HCT116 (cell line): ENCODE measurements around the gene EIF2AK2. TPM values are rescaled to one million over a fixed set of nuclear protein-coding genes. Genes with fewer than 3 reads are reported as not detected.

Experiments used
- ATAC-seq: fragments of 200-7000 bp; cut with Tn5 transposase; 2 replicates; pipeline ENCODE4 v1.9.1; 2020; ENCODE audit warnings: mild to moderate bottlenecking, moderate library complexity
- BruUV-seq: library from RNA; stranded (reverse); fragments of 400-500 nt; replicated peaks from 2 replicates; lab custom pipeline; 2021; lab: Mats Ljungman, UMichigan
- CTCF ChIA-PET: fragments of 300-600 bp; sonication (Branson Sonifier 250); formaldehyde crosslinking; loops from one replicate; lab custom pipeline; 2021; ENCODE audit warnings: antibody characterized with exemption; lab: Charles Lee
- POLR2A ChIA-PET: fragments of 300-600, 350-600 bp; sonication (Branson Sonifier 250); formaldehyde crosslinking; loops from one replicate; lab custom pipeline; 2021; ENCODE audit warnings: antibody characterized with exemption; lab: Charles Lee
- RAD21 ChIA-PET, 2 experiments: fragments of 300-600 bp; sonication (Branson Sonifier 250); formaldehyde crosslinking; loops; one replicate each; lab custom pipeline; 2023; ENCODE audit warnings: low total read pairs in 2 of 2; ENCODE audit not compliant: uncharacterized antibody in 2 of 2, unreplicated experiment in 2 of 2, low non-redundant PET in 1 of 2; lab: Charles Lee
- DNase-seq: peaks from one replicate; pipeline ENCODE4 v3.0.0-alpha.2; 2010; ENCODE audit warnings: low read depth, low spot score
- H2AFZ ChIP-seq: fragments of 200-600 bp; shearing (Covaris generic), sonication (generic); 2 replicates; pipeline ENCODE4 v1.6.1; 2017; ENCODE audit warnings: low read depth, mixed run types, mixed read lengths, antibody characterized with exemption, low read length; ENCODE audit not compliant: poor library complexity, severe bottlenecking
- H3K27ac ChIP-seq: 2 replicates; pipeline ENCODE4 v1.5.1; 2012; ENCODE audit warnings: low read depth, low read length
- H3K27me3 ChIP-seq: fragments of 200-600 bp; sonication (generic); 2 replicates; pipeline ENCODE4 v1.6.1; 2016; ENCODE audit warnings: mixed run types, low read length, mixed read lengths; ENCODE audit not compliant: insufficient read depth
- H3K36me3 ChIP-seq, 2 experiments: fragments of 200-500 bp in 1 of 2; fragments of 200-600 bp in 1 of 2; sonication (Bioruptor generic) in 1 of 2; sonication (generic) in 1 of 2; 2 replicates each; pipeline versions ENCODE4 v1.5.1 to v1.6.1; 2014 to 2016; ENCODE audit warnings: low read length in 2 of 2, inconsistent platforms in 1 of 2, mixed read lengths in 1 of 2, mixed run types in 1 of 2; ENCODE audit not compliant: insufficient read depth in 2 of 2, control insufficient read depth in 1 of 2
- H3K4me1 ChIP-seq, 2 experiments: fragments of 200-600 bp in 1 of 2; sonication (generic) in 1 of 2; 2 replicates each; pipeline versions ENCODE4 v1.5.1 to v1.6.1; 2012 to 2017; ENCODE audit warnings: low read length in 2 of 2, inconsistent platforms in 1 of 2, mild to moderate bottlenecking in 1 of 2, mixed read lengths in 1 of 2, mixed run types in 1 of 2, moderate library complexity in 1 of 2; ENCODE audit not compliant: insufficient read depth in 2 of 2, control insufficient read depth in 1 of 2
- H3K4me2 ChIP-seq: fragments of 200-600 bp; sonication (generic); 2 replicates; pipeline ENCODE4 v1.6.1; 2017; ENCODE audit warnings: mixed run types, low read length, mixed read lengths
- H3K4me3 ChIP-seq, 2 experiments: fragments of 200-600 bp in 1 of 2; sonication (generic) in 1 of 2; replicated peaks in 1 of 2; 2 replicates each; pipeline ENCODE4 v1.5.1; 2011 to 2016; ENCODE audit warnings: low read length in 2 of 2, control low read depth in 1 of 2, low read depth in 1 of 2, mild to moderate bottlenecking in 1 of 2, mixed read lengths in 1 of 2, mixed run types in 1 of 2
- H3K79me2 ChIP-seq: fragments of 200-600 bp; sonication (generic); 2 replicates; pipeline ENCODE4 v1.6.1; 2017; ENCODE audit warnings: mild to moderate bottlenecking, mixed run types, low read length, moderate library complexity, mixed read lengths; ENCODE audit not compliant: insufficient read depth
- H3K9ac ChIP-seq: fragments of 200-600 bp; sonication (generic); 2 replicates; pipeline ENCODE4 v1.6.1; 2016; ENCODE audit warnings: low read length, mixed read lengths
- H3K9me2 ChIP-seq: fragments of 200-600 bp; sonication (generic), shearing (Covaris generic); 2 replicates; pipeline ENCODE4 v1.6.1; 2017; ENCODE audit warnings: mixed run types, mild to moderate bottlenecking, moderate library complexity; ENCODE audit not compliant: insufficient read depth
- H3K9me3 ChIP-seq, 2 experiments: fragments of 200-500 bp in 1 of 2; fragments of 200-600 bp in 1 of 2; sonication (Bioruptor generic) in 1 of 2; sonication (generic) in 1 of 2; 2 replicates each; pipeline ENCODE4 v1.6.1; 2014 to 2017; ENCODE audit warnings: low read length in 2 of 2, mixed read lengths in 2 of 2, inconsistent platforms in 1 of 2, low read depth in 1 of 2, mild to moderate bottlenecking in 1 of 2, mixed run types in 1 of 2, moderate library complexity in 1 of 2; ENCODE audit not compliant: control insufficient read depth in 1 of 2, insufficient read depth in 1 of 2
- H4K20me1 ChIP-seq: fragments of 200-600 bp; sonication (generic), shearing (Covaris generic); 2 replicates; pipeline ENCODE4 v1.6.1; 2017; ENCODE audit warnings: mixed run types, mild to moderate bottlenecking, moderate library complexity; ENCODE audit not compliant: insufficient read depth
- CBX3 ChIP-seq: IDR thresholded peaks from 2 replicates; pipeline ENCODE4 v1.6.1; 2012; ENCODE audit warnings: low read depth
- EZH2 ChIP-seq: fragments of 200-600 bp; sonication (generic); IDR thresholded peaks from 2 replicates; pipeline ENCODE4 v1.6.1; 2017; ENCODE audit warnings: antibody characterized with exemption, mixed run types
- POLR2A ChIP-seq: IDR thresholded peaks from 2 replicates; pipeline ENCODE4 v1.7.0; 2011; ENCODE audit warnings: borderline replicate concordance; ENCODE audit not compliant: insufficient read depth, insufficient read length; ENCODE audit errors: extremely low read depth
- SP1 ChIP-seq: IDR thresholded peaks from 2 replicates; pipeline ENCODE4 v1.6.1; 2012; ENCODE audit warnings: low read depth
- SRF ChIP-seq: IDR thresholded peaks from 2 replicates; pipeline ENCODE4 v1.6.1; 2012; ENCODE audit warnings: low read depth
- TCF7L2 ChIP-seq: IDR thresholded peaks from 2 replicates; pipeline ENCODE4 v1.7.0; 2011; ENCODE audit warnings: borderline replicate concordance, inconsistent platforms; ENCODE audit not compliant: insufficient read depth, insufficient read length; ENCODE audit errors: extremely low read depth
- intact Hi-C: fragments of 100-400 bp; cut with micrococcal nuclease; formaldehyde crosslinking; loops from 2 replicates; pipeline ENCODE4 v1.10.0; 2022
- total RNA-seq: library from RNA; stranded (reverse); gene quantifications from one replicate; pipeline ENCODE4 v1.2.1, GENCODE V29; 2021; ENCODE audit not compliant: unreplicated experiment
- TF ChIP-seq, protein P1 (sequence below): IDR thresholded peaks from 2 replicates; pipeline ENCODE4 v1.6.1; 2011; ENCODE audit warnings: mild to moderate bottlenecking, low read length, moderate library complexity; ENCODE audit not compliant: insufficient replicate concordance; ENCODE audit errors: extremely low read depth

EIF2AK2 gene
- total RNA-seq, 1 experiment from 2014 or later: 40.7 TPM

DNA sequence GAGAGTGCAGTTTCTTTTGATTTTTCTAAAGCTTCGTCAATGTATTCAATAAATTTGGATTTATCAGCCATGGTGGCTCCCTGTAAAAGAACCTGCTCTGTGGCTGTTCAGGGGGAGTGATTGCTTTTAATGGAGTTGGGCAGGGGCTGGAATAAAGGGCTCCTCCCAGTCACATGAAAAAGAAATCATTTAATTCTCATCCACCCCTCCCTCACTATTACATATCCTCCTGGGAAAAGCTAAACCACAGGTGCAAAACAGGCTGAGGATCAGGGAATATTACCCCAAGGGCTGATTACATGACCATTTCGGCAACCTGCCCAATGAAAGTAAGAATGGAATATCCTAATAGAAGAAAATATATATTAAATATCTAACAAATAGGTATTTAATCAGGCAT lies 31.8 kb upstream of the EIF2AK2 start, which contains the start of gene SULT6B1 (continued):
- TF ChIP-seq, protein P1, sequence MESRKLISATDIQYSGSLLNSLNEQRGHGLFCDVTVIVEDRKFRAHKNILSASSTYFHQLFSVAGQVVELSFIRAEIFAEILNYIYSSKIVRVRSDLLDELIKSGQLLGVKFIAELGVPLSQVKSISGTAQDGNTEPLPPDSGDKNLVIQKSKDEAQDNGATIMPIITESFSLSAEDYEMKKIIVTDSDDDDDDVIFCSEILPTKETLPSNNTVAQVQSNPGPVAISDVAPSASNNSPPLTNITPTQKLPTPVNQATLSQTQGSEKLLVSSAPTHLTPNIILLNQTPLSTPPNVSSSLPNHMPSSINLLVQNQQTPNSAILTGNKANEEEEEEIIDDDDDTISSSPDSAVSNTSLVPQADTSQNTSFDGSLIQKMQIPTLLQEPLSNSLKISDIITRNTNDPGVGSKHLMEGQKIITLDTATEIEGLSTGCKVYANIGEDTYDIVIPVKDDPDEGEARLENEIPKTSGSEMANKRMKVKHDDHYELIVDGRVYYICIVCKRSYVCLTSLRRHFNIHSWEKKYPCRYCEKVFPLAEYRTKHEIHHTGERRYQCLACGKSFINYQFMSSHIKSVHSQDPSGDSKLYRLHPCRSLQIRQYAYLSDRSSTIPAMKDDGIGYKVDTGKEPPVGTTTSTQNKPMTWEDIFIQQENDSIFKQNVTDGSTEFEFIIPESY: no peak
- no peak for TF ChIP-seq EZH2
- TF ChIP-seq SRF: no peak
- no peak for TF ChIP-seq TCF7L2
- TF ChIP-seq POLR2A: no peak

DNA sequence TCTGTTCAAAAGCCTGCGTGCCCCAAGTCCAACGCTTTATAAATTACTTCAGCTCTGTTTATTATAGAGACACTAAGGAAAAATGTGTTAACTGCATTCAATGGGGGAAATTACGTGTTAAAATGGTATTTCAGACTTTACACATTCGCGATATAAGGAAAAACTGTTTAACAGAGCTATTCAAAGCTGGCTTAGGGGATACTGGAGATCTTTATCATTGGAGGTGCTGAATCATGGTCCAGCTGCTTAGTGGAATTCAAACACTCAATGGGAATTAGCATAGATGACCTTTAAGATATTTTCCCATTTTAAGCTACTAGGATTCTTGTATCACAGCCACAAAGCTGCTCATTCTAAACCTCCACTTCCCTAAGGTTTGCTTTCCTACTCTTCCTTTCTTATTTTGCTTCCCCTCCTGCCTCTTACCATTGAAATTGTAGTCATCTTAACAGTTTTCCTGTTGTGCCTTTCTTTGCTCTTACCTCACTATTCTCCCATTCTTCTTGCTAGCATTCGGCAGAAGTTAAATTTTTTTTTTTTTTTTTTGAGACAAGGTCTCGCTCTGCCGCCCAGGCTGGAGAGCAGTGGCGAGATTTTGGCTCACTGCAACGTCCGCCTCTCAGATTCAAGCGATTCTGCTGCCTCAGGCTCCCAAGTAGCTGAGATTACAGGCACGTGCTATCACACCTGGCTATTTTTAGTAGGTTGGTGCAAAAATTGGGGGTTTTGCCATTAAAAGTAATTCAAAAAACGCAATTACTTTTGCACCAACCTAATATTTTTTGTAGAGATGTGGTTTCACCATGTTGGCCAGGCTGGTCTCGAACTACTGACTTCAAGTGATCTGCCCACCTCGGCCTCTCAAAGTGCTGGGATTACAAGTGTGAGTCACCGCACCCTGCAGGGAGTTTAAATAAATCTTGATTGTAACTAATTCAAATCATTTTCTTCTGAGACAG lies 25.2 kb upstream of the EIF2AK2 start:
- ChIA-PET CTCF (no interaction called here), POLR2A (no interaction called here), RAD21 (no interaction called here)
- Histone ChIP-seq H3K9me2 (no peaks in the 10 kb centered on the region), H3K27me3 (no peaks in the 10 kb centered on the region), H3K27ac (no peak overlapping the region), H3K4me1 (no peaks in the 10 kb centered on the region), H3K79me2 (no peaks in the 10 kb centered on the region), H3K4me3 (no peak overlapping the region), H3K9ac (no peak overlapping the region), H4K20me1 (no peaks in the 10 kb centered on the region), H3K36me3 (no peaks in the 10 kb centered on the region), H3K9me3 (no peaks in the 10 kb centered on the region), H2AFZ (no peak overlapping the region), H3K4me2 (no peak overlapping the region)
- DNase-seq (no peak), ATAC-seq (no peak)
- TF ChIP-seq SP1: no peak
- no peak for TF ChIP-seq TCF7L2
- TF ChIP-seq CBX3: no peak
- no peak for TF ChIP-seq POLR2A
- intact Hi-C loops: no loop called here
- BruUV-seq: no TSS peak
